OCI-LY3 (cell line): ENCODE measurements around the gene PDE5A.

ENCODE experiments used
- EZH2phosphoT487 ChIP-seq: fragments of 200-600 bp; shearing (Covaris generic); IDR thresholded peaks from 2 replicates; pipeline ENCODE4 v1.6.1; 2018; ENCODE audit warnings: antibody characterized with exemption, mixed run types, low read depth
- TF ChIP-seq, protein P1 (sequence below): fragments of 200-600, 300-600 bp; sonication (generic); IDR thresholded peaks from 2 replicates; pipeline ENCODE4 v1.5.1; 2014; ENCODE audit warnings: antibody characterized with exemption, low read length, low read depth

GRCh38 chr4:119585771-119586170 lies 42.8 kb downstream of the PDE5A start:
- TF ChIP-seq EZH2phosphoT487: no peak
- TF ChIP-seq, protein P1, sequence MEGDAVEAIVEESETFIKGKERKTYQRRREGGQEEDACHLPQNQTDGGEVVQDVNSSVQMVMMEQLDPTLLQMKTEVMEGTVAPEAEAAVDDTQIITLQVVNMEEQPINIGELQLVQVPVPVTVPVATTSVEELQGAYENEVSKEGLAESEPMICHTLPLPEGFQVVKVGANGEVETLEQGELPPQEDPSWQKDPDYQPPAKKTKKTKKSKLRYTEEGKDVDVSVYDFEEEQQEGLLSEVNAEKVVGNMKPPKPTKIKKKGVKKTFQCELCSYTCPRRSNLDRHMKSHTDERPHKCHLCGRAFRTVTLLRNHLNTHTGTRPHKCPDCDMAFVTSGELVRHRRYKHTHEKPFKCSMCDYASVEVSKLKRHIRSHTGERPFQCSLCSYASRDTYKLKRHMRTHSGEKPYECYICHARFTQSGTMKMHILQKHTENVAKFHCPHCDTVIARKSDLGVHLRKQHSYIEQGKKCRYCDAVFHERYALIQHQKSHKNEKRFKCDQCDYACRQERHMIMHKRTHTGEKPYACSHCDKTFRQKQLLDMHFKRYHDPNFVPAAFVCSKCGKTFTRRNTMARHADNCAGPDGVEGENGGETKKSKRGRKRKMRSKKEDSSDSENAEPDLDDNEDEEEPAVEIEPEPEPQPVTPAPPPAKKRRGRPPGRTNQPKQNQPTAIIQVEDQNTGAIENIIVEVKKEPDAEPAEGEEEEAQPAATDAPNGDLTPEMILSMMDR: no peak
